ENCODE measurements around the gene B4GALNT4.
"Not testable (repeated sequence)": the region's sequence is repeated elsewhere in the genome, so short reads cannot be mapped to it uniquely, and the experiment has no call there.

The B4GALNT4 gene

GRCh38 chr11:337711-338110 lies 31.6 kb upstream of the B4GALNT4 start:
- no peak for DNase-seq (ENCODE audit: low read depth, low spot score)
- in situ Hi-C loops (cut with HindIII; ENCODE audit: low sequenced_read_pairs): no loop called here
- H3K4me3 ChIP-seq (ENCODE audit: low read depth, low read length): no peak overlapping the region
- TF ChIP-seq, protein P1, sequence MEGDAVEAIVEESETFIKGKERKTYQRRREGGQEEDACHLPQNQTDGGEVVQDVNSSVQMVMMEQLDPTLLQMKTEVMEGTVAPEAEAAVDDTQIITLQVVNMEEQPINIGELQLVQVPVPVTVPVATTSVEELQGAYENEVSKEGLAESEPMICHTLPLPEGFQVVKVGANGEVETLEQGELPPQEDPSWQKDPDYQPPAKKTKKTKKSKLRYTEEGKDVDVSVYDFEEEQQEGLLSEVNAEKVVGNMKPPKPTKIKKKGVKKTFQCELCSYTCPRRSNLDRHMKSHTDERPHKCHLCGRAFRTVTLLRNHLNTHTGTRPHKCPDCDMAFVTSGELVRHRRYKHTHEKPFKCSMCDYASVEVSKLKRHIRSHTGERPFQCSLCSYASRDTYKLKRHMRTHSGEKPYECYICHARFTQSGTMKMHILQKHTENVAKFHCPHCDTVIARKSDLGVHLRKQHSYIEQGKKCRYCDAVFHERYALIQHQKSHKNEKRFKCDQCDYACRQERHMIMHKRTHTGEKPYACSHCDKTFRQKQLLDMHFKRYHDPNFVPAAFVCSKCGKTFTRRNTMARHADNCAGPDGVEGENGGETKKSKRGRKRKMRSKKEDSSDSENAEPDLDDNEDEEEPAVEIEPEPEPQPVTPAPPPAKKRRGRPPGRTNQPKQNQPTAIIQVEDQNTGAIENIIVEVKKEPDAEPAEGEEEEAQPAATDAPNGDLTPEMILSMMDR (IDR thresholded peaks at IDR 0.05; ENCODE audit: low read depth, low read length): no peak

DNA sequence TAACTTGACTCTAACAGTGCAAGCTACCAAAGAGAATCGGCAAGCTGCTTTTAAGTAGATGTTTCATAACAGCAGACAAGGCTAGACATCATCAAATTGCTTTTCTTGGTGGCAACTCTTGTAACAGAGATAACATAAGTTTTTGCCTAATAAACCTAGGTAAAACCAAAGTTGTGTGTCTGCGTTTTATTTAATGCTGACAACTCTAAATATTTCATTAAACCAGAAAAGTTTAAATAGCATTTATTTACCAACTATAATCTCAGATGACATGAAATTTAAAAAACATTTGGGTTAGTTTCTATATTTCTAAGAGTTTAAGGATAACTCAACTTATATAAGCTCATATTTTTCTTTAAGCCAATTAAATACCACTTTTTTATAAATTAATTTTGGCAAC lies 29.3 kb upstream of the B4GALNT4 start:
- no peak overlapping the region for H3K4me3 ChIP-seq (ENCODE audit: low read depth, low read length)
- no peak for DNase-seq (ENCODE audit: low read depth, low spot score)
- TF ChIP-seq, protein P1 (IDR thresholded peaks at IDR 0.05; ENCODE audit: low read depth, low read length): no peak
- in situ Hi-C loops (cut with HindIII; ENCODE audit: low sequenced_read_pairs): no loop called here

GRCh38 chr11:340539-341512 lies 28.5 kb upstream of the B4GALNT4 start:
- no peak for DNase-seq (ENCODE audit: low read depth, low spot score)
- TF ChIP-seq, protein P1 (IDR thresholded peaks at IDR 0.05; ENCODE audit: low read depth, low read length): no peak
- in situ Hi-C loops (cut with HindIII; ENCODE audit: low sequenced_read_pairs): no loop called here
- H3K4me3 ChIP-seq (ENCODE audit: low read depth, low read length): no peak overlapping the region

DNA sequence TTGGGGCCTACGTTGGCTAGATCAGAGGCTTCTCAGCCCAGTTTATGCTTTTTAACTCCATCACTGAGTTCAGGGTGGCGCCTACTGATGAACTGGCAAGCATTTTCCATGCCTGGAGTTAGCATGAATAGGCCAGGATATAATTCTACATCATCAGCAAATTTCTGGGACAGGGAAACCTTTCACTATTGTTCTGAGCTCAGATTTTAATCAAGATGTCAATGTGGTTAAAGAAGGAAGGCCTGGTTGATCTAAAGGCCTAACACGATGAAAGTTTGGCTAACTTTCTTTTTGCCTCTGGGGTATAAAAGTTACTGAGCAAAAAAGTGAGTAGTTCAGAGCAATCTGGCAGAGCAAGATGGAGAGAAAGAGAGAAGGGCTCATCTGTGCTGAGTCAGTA lies 27.0 kb upstream of the B4GALNT4 start:
- TF ChIP-seq, protein P1 (IDR thresholded peaks at IDR 0.05; ENCODE audit: low read depth, low read length): no peak
- in situ Hi-C loops (cut with HindIII; ENCODE audit: low sequenced_read_pairs): no loop called here
- H3K4me3 ChIP-seq (ENCODE audit: low read depth, low read length): no peak overlapping the region
- DNase-seq (ENCODE audit: low read depth, low spot score): no peak

GRCh38 chr11:344836-345578 lies 24.3 kb upstream of the B4GALNT4 start:
- DNase-seq (ENCODE audit: low read depth, low spot score): no peak
- no peak overlapping the region for H3K4me3 ChIP-seq (ENCODE audit: low read depth, low read length)
- in situ Hi-C loops (cut with HindIII; ENCODE audit: low sequenced_read_pairs): no loop called here
- TF ChIP-seq, protein P1 (IDR thresholded peaks at IDR 0.05; ENCODE audit: low read depth, low read length): no peak

DNA sequence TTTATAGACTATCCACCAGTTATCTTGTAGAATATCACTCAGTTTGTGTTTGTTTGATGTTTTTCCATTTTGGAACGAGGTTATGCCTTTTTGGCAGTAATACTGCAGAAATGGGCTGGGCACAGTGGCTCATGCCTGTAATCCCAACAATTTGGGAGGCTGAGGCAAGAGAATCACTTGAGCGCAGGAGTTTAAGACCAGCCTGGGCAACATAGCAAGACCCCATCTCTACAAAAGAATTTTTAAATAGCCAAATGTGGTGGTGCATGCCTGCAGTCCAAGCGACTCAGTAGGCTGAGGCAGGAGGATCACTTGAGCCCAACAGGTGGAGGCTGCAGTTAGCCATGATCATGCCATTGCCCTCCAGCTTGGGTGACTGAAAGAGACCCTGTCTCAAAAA lies 22.8 kb upstream of the B4GALNT4 start:
- no peak for DNase-seq (ENCODE audit: low read depth, low spot score)
- in situ Hi-C loops (cut with HindIII; ENCODE audit: low sequenced_read_pairs): no loop called here
- no peak overlapping the region for H3K4me3 ChIP-seq (ENCODE audit: low read depth, low read length)
- TF ChIP-seq, protein P1 (IDR thresholded peaks at IDR 0.05; ENCODE audit: low read depth, low read length): no peak

GRCh38 chr11:349270-349954 lies 19.9 kb upstream of the B4GALNT4 start:
- in situ Hi-C loops (cut with HindIII; ENCODE audit: low sequenced_read_pairs); DNase-seq (ENCODE audit: low read depth, low spot score): not testable (repeated sequence)

GRCh38 chr11:350033-350722 lies 19.1 kb upstream of the B4GALNT4 start:
- DNase-seq (ENCODE audit: low read depth, low spot score); in situ Hi-C loops (cut with HindIII; ENCODE audit: low sequenced_read_pairs); H3K4me3 ChIP-seq (ENCODE audit: low read depth, low read length): not testable (repeated sequence)

More at GRCh38 chr11:349270-349954, 19.9 kb upstream of the B4GALNT4 start:
- H3K4me3 ChIP-seq (ENCODE audit: low read depth, low read length): not testable (repeated sequence)
